Activated naive CD4-positive, alpha-beta T cell treated with anti-CD3 and anti-CD28 coated beads, Interleukin-2, amount 10 ng/mL, durations not matched to agents 7 days and 5 days (primary cell): ENCODE results near the gene SIX5.

ENCODE experiments used
- CTCF ChIA-PET: fragments of 350-600 bp; sonication (Branson Sonifier 250); formaldehyde crosslinking; loops from one replicate; lab custom pipeline; 2021; ENCODE audit warnings: antibody characterized with exemption; lab: Charles Lee
- DNase-seq: peaks from one replicate; pipeline ENCODE4 v3.0.0-alpha.2; 2020
- H3K27ac Mint-ChIP-seq: one replicate; pipeline ENCODE4 v1.8.0; 2021; ENCODE audit warnings: mild to moderate bottlenecking, moderate library complexity, mixed read lengths
- H3K27me3 Mint-ChIP-seq: one replicate; pipeline ENCODE4 v1.8.0; 2021; ENCODE audit warnings: mild to moderate bottlenecking, mixed read lengths
- H3K36me3 Mint-ChIP-seq: one replicate; pipeline ENCODE4 v1.8.0; 2021; ENCODE audit warnings: mixed read lengths
- H3K4me1 Mint-ChIP-seq: one replicate; pipeline ENCODE4 v1.8.0; 2021; ENCODE audit warnings: mixed read lengths
- H3K4me3 Mint-ChIP-seq: one replicate; pipeline ENCODE4 v1.8.0; 2021; ENCODE audit warnings: mild to moderate bottlenecking, moderate library complexity, mixed read lengths
- H3K9me3 Mint-ChIP-seq: one replicate; pipeline ENCODE4 v1.8.0; 2021; ENCODE audit warnings: mixed read lengths

Gene SIX5

DNA sequence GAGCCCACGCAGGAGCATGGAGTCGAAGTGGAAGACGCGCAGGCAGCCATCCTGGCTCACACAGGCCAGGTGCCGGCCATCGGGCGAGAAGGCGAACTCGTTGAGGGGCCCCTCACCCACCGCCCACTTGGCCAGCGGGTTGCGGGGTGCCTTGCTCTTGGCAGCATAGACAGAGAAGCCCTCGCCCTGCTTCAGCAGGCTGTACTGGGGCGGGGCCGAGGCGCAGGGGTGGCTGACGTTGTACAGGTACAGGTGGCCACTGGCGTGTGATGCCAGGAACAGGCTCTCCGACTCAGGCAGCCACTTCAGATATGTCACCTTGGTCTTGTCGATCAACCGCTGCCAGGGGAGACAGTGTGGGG, 17.5 kb upstream of the SIX5 start:
- peaks cover 12% of the 10 kb centered on the region for H3K4me1 Mint-ChIP-seq
- peaks cover 82% of the 10 kb centered on the region for H3K27me3 Mint-ChIP-seq
- no peaks in the 10 kb centered on the region for H3K9me3 Mint-ChIP-seq
- H3K27ac Mint-ChIP-seq = no peak overlapping the region
- no peak overlapping the region for H3K4me3 Mint-ChIP-seq
- DNase-seq = no peak
- peaks cover 41% of the 10 kb centered on the region for H3K36me3 Mint-ChIP-seq
- CTCF ChIA-PET = no interaction called here

GRCh38 chr19:45785781-45786532, 16.9 kb upstream of the SIX5 start:
- H3K4me1 Mint-ChIP-seq = peaks cover 9% of the 10 kb centered on the region
- DNase-seq = no peak
- CTCF ChIA-PET = no interaction called here
- H3K9me3 Mint-ChIP-seq = no peaks in the 10 kb centered on the region
- no peak overlapping the region for H3K27ac Mint-ChIP-seq
- H3K4me3 Mint-ChIP-seq = no peak overlapping the region
- H3K27me3 Mint-ChIP-seq = peaks cover 85% of the 10 kb centered on the region
- peaks cover 41% of the 10 kb centered on the region for H3K36me3 Mint-ChIP-seq

GRCh38 chr19:45785097-45785496, 16.0 kb upstream of the SIX5 start:
- H3K27me3 Mint-ChIP-seq = peaks cover 91% of the 10 kb centered on the region
- CTCF ChIA-PET = no interaction called here

DNA sequence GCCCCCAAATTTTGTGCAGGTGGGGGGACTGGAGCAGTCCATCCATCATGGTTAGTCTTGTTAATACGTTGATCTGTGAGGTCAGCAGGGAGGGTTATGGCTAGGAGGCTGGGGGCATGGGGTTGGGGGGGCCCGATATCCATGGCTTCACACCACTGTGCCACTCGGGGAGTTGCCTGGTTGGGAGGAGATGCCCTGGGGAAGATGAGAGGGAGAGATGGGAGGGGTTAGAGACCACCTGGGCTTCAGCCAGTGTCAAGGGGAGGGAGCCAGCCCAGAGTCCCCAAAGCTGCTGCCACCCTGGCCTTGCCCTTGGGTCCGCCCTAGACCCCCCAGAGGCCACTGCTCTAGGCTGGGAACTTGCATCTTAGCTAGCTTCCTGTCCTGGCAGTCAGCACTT, 15.0 kb upstream of the SIX5 start:
- no peak overlapping the region for H3K27ac Mint-ChIP-seq
- peaks cover 29% of the 10 kb centered on the region for H3K36me3 Mint-ChIP-seq
- peaks cover 94% of the 10 kb centered on the region for H3K27me3 Mint-ChIP-seq
- H3K4me1 Mint-ChIP-seq = peaks cover 12% of the 10 kb centered on the region
- no peak for DNase-seq
- H3K9me3 Mint-ChIP-seq = no peaks in the 10 kb centered on the region
- no peak overlapping the region for H3K4me3 Mint-ChIP-seq
- CTCF ChIA-PET = no interaction called here

More at GRCh38 chr19:45785097-45785496, 16.0 kb upstream of the SIX5 start:
- Mint-ChIP-seq H3K4me1 (peaks cover 4% of the 10 kb centered on the region), H3K9me3 (no peaks in the 10 kb centered on the region), H3K27ac (no peak overlapping the region), H3K4me3 (no peak overlapping the region), H3K36me3 (peaks cover 37% of the 10 kb centered on the region)
- DNase-seq = no peak

DNA sequence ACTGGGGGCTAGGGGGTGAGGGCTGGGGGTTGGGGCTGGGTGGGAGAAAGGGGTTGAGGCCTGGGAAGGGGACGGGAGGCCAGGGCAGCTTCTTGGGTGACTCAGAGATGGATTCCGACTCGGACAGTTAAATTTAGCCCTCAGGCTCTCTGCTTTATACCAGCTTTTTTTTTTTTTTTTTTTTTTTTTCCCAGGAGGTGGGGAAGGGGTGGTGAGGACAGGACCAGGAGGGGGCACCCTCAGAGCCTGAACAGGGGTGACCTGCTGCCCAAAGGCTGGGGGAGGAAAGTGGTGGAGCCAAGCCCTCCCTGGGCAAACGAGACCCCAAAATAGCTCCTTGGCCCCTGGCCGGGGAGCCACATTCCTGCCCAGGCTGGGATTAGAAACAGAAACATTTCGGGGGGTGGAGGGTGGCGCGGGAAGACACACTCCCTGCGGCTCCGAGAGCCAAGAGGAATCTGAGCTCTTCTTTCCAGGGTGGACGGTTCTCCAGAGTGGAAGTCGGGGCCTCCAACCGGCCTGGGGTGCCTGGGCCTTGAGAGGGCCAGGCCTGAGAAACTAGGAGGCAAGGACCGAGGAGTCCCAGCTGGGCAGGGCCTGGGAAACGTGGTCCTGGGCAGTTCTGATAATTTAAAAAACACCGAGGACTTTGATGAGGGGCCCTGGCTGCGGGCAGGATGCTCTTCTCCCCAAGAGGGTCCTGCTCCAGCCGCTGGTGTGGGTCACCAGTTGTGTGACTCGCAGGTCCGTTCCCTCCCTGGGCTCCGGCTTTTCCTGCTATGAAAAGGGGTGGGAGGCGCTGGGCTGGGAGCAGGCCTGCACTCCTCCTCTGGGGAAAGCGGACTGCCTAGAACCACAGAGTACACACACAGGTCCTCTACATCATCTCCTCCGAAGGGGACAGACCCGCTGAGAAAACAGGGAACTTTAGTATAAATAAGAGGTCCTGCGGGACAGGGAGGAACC, 14.1 kb upstream of the SIX5 start:
- Mint-ChIP-seq H3K4me1 (peaks cover 20% of the 10 kb centered on the region), H3K36me3 (peaks cover 19% of the 10 kb centered on the region), H3K27me3 (peaks cover 94% of the 10 kb centered on the region), H3K9me3 (no peaks in the 10 kb centered on the region), H3K27ac (no peak overlapping the region), H3K4me3 (no peak overlapping the region)
- CTCF ChIA-PET = interaction anchor here (1.0 to 1.3 kb wide), 2 partner anchors 14 to 16 kb away, joined by 4 to 5 read pairs; partner anchors contain the start of gene SIX5
- DNase-seq = no peak

DNA sequence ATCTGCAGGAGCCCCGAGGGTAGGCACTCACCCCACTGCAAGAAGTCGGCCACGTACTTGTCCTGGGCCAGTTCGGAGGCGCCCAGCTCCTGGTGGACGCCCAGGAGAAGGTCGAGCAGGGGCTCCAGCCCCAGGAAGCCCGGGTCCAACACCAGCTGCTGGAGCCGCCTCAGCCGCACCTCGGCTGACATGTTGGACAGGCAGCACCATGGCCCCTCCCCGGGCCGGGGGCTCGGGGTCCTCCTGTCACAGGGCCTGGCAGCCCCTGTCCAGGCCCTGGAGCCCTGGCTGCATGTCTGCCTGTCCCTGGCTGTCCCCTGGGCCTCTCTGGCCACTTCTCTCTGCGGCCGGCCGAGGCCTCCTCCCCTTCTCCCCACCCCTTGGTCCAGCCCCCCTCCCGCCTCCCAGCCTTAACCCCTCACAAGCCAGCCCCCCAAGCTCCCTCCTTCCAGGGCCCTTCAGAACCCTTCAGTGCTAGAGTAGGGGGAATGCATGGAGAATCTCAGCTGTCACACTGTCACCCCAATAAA, 13.2 kb upstream of the SIX5 start, which contains the start of gene DMPK:
Gene DMPK (minus strand): TSS at position 329 of the 530 bp plus-strand sequence. CDS start 138 bp downstream, at position 191.
- Mint-ChIP-seq H3K4me3 (no peak within 1 kb of the TSS), H3K36me3 (peaks cover 10% of the 10 kb centered on the region), H3K27ac (no peak within 1 kb of the TSS), H3K27me3 (peaks cover 96% of the 10 kb centered on the region), H3K4me1 (peaks cover 20% of the 10 kb centered on the region), H3K9me3 (no peaks in the 10 kb centered on the region)
- CTCF ChIA-PET = interaction anchor here (1.0 to 1.3 kb wide), 2 partner anchors 13 to 17 kb away, joined by 4 to 5 read pairs; partner anchors contain the start of gene SIX5
- no peak for DNase-seq

DNA sequence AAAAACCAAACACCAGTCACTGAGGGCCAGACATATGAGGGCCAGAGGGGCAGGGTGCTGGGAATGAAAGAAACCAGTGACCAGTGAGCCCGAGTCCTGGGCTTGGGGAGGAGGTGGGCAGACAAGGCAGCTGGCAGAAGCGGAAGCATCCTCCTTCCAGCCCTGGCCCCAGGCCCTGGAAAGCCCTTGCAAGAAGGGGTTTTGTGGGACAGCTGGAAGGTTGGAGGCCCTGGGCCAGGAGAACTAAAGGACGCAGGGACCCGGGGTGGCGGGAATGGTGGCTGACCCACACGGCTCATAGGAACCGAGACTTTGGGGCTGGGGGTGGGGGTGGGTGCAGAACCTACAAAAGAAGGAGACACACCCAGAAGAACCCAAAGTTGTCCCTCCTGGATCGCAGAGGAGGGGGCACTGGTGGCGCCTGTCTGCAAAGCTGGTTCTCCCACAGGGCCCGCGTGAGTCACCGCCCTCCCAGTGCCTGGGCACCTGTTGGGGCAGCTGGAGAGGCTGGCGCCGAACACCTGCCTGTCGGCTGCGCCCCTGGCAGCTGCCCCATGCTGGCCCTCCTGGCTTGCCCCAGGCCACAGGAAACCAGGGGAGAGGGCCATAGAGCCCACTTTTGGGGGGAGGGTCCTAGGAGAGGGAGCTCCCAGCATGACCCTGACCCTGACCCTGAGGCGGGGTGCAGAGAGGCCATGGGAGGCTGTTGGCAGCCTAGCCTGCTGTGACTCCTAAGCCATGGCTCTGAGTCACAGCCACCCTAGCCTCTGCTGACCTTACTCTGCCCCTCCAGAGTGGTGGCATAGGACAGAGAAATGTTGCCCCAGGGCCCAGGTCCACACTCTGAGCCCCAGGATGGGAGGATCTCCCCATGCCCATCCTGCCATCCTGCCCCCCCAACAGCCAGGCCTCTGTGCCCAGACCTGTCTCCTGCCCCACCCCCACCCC, 12.4 kb upstream of the SIX5 start:
- H3K27ac Mint-ChIP-seq = no peak overlapping the region
- H3K27me3 Mint-ChIP-seq = peaks cover 96% of the 10 kb centered on the region
- CTCF ChIA-PET = no interaction called here
- peaks cover 20% of the 10 kb centered on the region for H3K4me1 Mint-ChIP-seq
- H3K4me3 Mint-ChIP-seq = no peak overlapping the region
- H3K36me3 Mint-ChIP-seq = peaks cover 7% of the 10 kb centered on the region
- no peaks in the 10 kb centered on the region for H3K9me3 Mint-ChIP-seq
- DNase-seq = no peak

DNA sequence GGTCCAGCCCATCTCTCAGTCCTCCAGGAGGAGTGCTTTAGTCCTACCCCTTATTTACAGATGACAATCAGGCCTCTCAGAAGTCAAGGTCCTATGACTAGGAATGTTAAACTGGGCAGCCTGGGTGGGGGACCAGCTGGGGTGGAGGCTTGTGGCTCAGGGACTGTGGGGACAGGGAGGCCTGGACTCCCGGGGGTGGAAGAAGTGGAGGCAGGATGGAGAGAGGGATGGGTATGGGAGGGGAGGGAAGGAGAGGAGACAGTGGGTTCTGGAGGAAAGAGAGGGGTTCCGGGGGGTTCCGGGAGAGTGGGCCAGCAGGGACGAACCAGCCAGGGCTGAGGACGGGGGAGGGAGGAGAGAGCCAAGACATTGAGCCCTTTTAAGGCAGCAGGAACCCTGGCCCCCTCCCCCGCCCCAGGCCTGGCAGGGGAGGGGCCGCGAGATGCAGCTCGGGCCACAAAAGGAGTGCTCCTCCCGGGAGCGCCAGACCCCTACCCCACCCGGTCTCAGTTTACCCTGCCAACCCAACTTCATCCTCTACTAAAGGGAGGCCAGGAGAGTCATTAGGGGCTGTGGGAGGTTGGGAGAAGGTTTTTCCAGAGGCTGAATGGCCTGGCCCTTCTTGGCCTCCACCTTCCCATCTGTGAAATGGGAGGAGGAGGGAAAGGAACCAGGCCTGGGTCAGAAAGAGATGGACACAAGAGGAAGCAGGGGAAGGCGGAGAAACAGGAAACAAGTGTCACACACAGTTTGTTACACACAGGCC, 11.6 kb upstream of the SIX5 start:
- no peak overlapping the region for H3K4me3 Mint-ChIP-seq
- peaks cover 92% of the 10 kb centered on the region for H3K27me3 Mint-ChIP-seq
- no peaks in the 10 kb centered on the region for H3K9me3 Mint-ChIP-seq
- peaks cover 3% of the 10 kb centered on the region for H3K36me3 Mint-ChIP-seq
- no peak for DNase-seq
- H3K4me1 Mint-ChIP-seq = peaks cover 20% of the 10 kb centered on the region
- CTCF ChIA-PET = no interaction called here
- no peak overlapping the region for H3K27ac Mint-ChIP-seq

GRCh38 chr19:45780146-45780447, 11.0 kb upstream of the SIX5 start:
- Mint-ChIP-seq H3K9me3 (no peaks in the 10 kb centered on the region), H3K4me3 (no peak overlapping the region), H3K36me3 (peaks cover 3% of the 10 kb centered on the region), H3K27me3 (peaks cover 88% of the 10 kb centered on the region), H3K4me1 (peaks cover 20% of the 10 kb centered on the region), H3K27ac (no peak overlapping the region)
- no peak for DNase-seq
- CTCF ChIA-PET = no interaction called here

DNA sequence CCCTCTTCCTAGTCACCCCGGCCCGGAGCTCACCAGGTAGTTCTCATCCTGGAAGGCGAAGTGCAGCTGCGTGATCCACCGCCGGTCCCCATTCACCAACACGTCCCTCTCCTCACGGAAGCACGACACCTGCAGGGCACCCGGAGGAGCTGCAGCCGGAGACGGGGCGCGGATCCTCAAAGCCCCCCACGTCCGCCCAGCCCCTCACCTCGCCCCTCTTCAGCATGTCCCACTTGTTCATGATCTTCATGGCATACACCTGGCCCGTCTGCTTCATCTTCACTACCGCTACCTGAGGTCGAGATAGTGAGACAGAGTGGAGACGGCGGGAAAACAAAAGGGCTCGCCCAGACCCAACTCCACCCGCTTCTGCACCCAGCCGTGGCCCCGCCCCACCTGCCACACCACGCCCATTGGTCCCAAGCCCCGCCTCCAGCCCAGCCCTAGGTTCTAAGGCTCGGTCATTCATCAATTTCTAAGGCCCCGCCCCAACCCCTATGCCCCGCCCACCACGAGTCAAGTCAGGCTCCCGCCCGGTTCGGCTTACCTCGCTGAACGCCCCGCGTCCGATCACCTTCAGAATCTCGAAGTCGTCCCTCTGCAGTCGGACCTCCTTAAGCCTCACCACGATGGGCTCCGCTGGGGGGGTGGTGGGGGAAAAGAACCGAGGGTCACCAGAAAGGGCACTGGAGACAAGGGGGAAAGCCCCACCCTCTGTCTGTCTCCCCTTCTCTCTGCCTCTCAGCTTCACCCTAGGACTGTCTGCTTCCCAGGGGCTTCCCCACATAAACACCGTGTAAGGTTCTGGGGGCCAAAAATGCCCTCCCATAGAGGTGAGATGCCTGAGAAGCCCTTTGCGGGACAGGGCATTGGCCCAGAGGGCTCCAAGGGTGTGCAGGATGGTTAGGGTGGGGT, 10.4 kb upstream of the SIX5 start:
- Mint-ChIP-seq H3K9me3 (no peaks in the 10 kb centered on the region), H3K27me3 (peaks cover 88% of the 10 kb centered on the region), H3K27ac (no peak overlapping the region), H3K36me3 (peaks cover 3% of the 10 kb centered on the region), H3K4me3 (peak overlapping the region; percentile 71), H3K4me1 (peaks cover 20% of the 10 kb centered on the region)
- CTCF ChIA-PET = interaction anchor here (0.6 to 1.2 kb wide), 14 partner anchors 8 to 216 kb away, joined by 3 to 27 read pairs (median 3); partner anchors contain the start of genes CCDC61, SIX5 and SYMPK
- peak; percentile 92 for DNase-seq

GRCh38 chr19:45778010-45778661, 9.1 kb upstream of the SIX5 start:
- no peak overlapping the region for H3K4me3 Mint-ChIP-seq
- H3K27ac Mint-ChIP-seq = no peak overlapping the region
- peaks cover 20% of the 10 kb centered on the region for H3K4me1 Mint-ChIP-seq
- peaks cover 3% of the 10 kb centered on the region for H3K36me3 Mint-ChIP-seq
- H3K27me3 Mint-ChIP-seq = peaks cover 79% of the 10 kb centered on the region
- CTCF ChIA-PET = interaction anchor here (0.6 kb wide), 1 partner anchor 9 kb away, joined by 3 read pairs; the partner anchor contains the start of gene SIX5
- DNase-seq = no peak
- H3K9me3 Mint-ChIP-seq = no peaks in the 10 kb centered on the region
